GM18508 (cell line): ENCODE measurements around the gene TLR5.

Experiments
- ATAC-seq: cut with Tn5 transposase; IDR thresholded peaks from one replicate; pipeline ENCODE4 v1.9.1; 2021; ENCODE audit warnings: moderate number of reproducible peaks; ENCODE audit not compliant: insufficient read depth, unreplicated experiment

Gene TLR5

DNA sequence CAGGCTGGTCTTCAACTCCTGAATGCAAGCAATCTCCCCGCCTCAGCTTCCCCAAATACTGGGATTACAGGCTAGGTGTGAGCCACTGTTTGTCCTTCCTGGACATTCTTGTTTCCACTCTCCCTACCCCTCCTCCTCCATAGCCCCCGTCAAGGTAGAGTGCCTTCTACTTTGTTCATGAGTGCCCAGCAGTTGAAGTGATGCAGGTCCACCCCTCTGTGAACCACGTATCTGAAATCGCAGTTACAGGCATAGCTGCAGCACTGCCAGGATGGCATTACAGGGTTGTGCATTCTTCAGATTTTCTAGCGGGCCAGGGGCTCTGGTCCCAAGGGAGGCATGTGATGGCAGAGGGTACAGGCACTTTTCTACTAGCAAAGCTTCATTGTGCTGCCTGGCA lies 7.4 kb upstream of the TLR5 start:
- no peak for ATAC-seq

- ATAC-seq, result no peak
Measured at GRCh38 chr1:223147873-223148272, 4.8 kb upstream of the TLR5 start.

DNA sequence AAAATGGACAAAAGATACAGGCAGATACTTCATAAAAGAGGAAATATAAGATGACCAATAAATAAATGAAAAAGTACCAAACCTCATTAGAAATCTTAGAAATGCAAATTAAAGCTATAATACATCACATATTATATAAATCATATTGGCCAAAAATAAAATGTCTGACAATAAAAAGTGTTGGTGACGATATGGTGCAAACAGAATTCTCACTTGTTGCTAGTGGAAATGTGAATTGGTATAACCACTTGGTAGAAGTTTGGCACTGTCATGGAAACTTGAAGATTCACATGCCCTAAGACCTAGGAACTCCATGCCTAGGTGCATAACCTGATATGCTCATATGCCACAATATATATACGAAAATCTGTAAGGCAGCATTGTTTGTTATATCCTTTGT lies 4.4 kb upstream of the TLR5 start:
- no peak for ATAC-seq

GRCh38 chr1:223146745-223147144 lies 3.7 kb upstream of the TLR5 start:
- no peak for ATAC-seq

- ATAC-seq, result no peak
Measured at GRCh38 chr1:223144914-223145313, 1.9 kb upstream of the TLR5 start.

DNA sequence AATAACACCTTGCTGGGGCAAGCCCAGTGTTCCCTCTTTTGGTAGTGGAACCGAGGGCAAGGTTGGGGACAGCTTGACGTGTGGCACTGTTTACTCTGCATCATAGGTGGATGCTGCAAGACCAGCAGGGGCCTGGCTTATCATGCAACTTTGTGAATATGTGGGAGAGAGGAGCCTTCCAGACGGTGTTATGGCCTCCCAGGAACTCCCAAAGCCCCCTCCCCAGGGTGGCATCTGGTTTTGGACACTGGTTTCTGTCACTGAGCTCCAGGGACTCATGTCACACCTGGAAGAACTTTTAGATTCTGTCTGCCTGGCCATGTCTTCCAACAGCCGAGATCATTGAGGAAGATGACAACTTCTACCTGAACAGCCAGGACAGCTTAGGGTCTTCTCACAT lies 1.4 kb upstream of the TLR5 start:
- ATAC-seq, result no peak

- no peak for ATAC-seq
Measured at GRCh38 chr1:223143537-223144248, 645 bp upstream of the TLR5 start.

DNA sequence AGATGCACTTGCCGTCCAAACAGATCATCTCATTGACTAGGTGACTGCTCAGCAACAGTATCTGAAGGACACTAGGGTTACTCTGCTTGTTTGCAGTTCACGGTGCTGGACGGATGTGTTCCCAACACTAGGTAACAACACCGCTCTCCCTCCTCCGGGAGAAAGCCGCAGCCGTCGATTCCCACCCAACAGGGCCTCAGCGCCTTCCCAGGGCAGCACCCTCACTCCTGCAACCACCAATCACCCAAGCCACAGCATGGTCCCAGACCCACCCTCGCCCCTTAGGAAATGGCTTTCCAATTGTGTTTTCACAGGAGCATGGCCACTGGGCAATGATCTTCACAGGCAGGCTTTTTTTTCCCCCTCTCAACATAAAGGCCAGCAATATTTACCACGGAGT lies 779 bp downstream of the TLR5 start:
- ATAC-seq, result no peak

GRCh38 chr1:223140611-223141405 lies 2.2 kb downstream of the TLR5 start:
- ATAC-seq, result no peak

DNA sequence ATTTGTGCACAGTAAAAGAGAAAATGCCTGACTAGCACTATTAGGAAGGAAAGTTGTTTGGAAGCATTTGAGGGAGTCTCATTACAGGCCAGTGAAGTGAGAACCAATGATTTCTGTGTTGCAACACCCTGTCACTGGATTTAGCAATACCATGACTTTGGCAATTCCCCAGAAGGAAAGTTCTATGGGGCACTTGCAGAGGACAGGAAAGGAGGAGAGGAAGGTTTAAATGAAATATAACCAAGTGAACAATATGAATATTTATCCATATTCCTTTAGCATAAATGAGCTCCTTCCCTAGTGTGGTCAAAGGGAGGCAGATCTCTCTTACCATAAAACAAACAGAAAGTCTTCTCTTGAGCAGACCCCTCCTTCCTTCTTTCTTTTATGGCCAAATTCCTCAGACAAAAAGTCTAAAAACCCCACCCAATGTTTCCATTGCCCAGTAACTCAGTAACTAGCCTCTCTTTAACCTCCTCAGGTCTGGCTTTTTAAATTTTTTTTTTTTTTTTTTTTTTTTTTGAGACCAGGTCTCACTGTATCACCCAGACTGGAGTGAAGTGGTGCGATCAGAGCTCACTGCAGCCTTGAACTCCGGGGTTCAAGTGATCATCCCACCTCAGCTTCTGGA lies 5.5 kb downstream of the TLR5 start:
- ATAC-seq, result no peak

- ATAC-seq, result no peak
Measured at GRCh38 chr1:223136086-223136485, 7.0 kb downstream of the TLR5 start.

- ATAC-seq, result no peak
Measured at GRCh38 chr1:223135176-223135942, 7.7 kb downstream of the TLR5 start.

GRCh38 chr1:223133824-223134435 lies 9.1 kb downstream of the TLR5 start:
- no peak for ATAC-seq

DNA sequence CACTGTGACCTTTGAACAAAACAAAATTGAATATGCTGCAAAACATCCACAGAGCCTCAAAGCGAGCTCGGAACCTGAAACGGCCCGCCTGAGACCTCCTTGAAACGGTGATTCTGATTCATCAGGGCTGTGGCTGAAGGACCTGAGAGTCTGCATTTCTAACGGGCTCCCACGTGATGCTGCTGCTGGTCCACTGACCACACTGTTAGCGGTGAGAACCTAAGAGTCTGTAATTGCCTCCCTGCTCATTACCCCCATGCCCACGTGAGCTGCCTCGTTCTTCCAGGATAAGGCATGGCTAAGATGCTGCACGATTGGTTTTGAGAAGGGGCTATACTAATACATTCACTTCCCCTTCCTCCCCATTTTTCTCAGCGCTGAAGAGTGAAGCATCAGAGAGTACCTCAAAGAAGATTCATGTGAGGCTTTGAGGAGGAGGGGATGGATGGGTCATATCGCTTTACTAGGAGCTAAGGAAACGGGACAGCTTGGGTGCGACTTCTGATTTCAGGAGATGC lies 9.7 kb downstream of the TLR5 start:
- no peak for ATAC-seq

- ATAC-seq, result no peak
Measured at GRCh38 chr1:223129229-223129901, 13.7 kb downstream of the TLR5 start.

GRCh38 chr1:223126741-223127140 lies 16.3 kb downstream of the TLR5 start:
- no peak for ATAC-seq

GRCh38 chr1:223125766-223126165 lies 17.3 kb downstream of the TLR5 start:
- ATAC-seq, result no peak

GRCh38 chr1:223123011-223123610 lies 19.9 kb downstream of the TLR5 start:
- ATAC-seq, result no peak

DNA sequence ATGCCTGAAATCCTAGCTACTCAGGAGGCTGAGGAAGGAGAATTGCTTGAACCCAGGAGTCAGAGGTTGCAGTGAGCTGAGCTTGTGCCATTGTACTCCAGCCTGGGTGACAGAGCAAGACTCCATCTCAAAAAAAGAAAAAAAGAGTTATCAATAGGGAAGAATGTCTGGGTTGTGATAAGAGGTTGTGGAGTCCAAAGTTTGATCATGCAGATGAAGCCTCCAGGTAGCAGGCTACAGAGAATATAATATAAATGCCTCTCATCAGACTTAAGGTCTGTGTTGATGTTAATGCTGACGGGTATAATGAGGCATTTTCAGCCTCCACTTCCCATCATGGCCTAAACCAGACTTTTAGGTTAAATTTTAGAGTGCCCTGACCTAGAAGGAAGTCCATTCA lies 24.6 kb downstream of the TLR5 start:
- no peak for ATAC-seq
